OCI-LY1 (cell line): ENCODE data around the gene STK11.

Experiments
- EZH2 ChIP-seq: fragments of 200-600 bp; sonication (generic), shearing (Covaris generic); IDR thresholded peaks from 2 replicates; pipeline ENCODE4 v1.8.0; 2017; ENCODE audit warnings: borderline replicate concordance, mixed run types, mild to moderate bottlenecking, antibody characterized with exemption, low read length, moderate library complexity, mixed read lengths
- TF ChIP-seq, protein P1 (sequence below): fragments of 200-600 bp; sonication (generic), shearing (Covaris generic); IDR thresholded peaks from 2 replicates; pipeline ENCODE4 v1.5.1; 2017; ENCODE audit warnings: mild to moderate bottlenecking, antibody characterized with exemption, low read length, moderate library complexity, mixed read lengths

DNA sequence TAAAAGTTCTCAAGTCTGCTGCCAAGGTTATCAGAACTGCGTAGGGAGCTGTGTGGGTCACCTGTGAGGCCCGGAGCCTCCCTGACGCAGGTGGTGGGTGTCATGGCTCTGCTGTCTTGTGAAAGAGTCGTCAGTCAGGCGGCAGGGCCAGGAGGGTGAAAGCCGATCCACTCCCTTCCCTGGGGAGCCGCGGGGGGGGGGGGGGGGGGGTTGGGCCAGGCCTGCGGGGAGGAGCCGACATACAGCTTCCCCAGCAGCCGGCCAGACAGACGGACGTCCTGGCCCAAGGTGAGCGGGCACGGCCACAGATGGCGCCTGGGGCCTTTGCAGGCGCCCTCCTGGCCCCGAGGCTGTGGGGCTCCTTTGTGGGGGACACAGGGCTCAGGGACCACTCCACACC, 43.9 kb upstream of the STK11 start:
- TF ChIP-seq, protein P1, sequence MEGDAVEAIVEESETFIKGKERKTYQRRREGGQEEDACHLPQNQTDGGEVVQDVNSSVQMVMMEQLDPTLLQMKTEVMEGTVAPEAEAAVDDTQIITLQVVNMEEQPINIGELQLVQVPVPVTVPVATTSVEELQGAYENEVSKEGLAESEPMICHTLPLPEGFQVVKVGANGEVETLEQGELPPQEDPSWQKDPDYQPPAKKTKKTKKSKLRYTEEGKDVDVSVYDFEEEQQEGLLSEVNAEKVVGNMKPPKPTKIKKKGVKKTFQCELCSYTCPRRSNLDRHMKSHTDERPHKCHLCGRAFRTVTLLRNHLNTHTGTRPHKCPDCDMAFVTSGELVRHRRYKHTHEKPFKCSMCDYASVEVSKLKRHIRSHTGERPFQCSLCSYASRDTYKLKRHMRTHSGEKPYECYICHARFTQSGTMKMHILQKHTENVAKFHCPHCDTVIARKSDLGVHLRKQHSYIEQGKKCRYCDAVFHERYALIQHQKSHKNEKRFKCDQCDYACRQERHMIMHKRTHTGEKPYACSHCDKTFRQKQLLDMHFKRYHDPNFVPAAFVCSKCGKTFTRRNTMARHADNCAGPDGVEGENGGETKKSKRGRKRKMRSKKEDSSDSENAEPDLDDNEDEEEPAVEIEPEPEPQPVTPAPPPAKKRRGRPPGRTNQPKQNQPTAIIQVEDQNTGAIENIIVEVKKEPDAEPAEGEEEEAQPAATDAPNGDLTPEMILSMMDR = no peak
- no peak for TF ChIP-seq EZH2
